HUES48 (cell line): ENCODE data around the gene TUBB6.

Experiments
- H3K27ac ChIP-seq: one replicate; pipeline ENCODE4 v1.7.0; 2013; ENCODE audit warnings: low read depth, low read length, inconsistent platforms
- H3K27me3 ChIP-seq: 2 replicates; pipeline ENCODE4 v1.6.1; 2013; ENCODE audit warnings: mild to moderate bottlenecking, low read length; ENCODE audit not compliant: control insufficient read depth, insufficient read depth
- H3K36me3 ChIP-seq: 2 replicates; pipeline ENCODE4 v1.6.1; 2013; ENCODE audit warnings: low read length; ENCODE audit not compliant: control insufficient read depth, insufficient read depth
- H3K4me1 ChIP-seq: 2 replicates; pipeline ENCODE4 v1.6.1; 2013; ENCODE audit warnings: mild to moderate bottlenecking, low read length; ENCODE audit not compliant: control insufficient read depth, insufficient read depth
- H3K4me3 ChIP-seq: 2 replicates; pipeline ENCODE4 v1.5.1; 2013; ENCODE audit warnings: mild to moderate bottlenecking, low read depth, low read length
- H3K9ac ChIP-seq: 2 replicates; pipeline ENCODE4 v1.6.1; 2013; ENCODE audit warnings: mild to moderate bottlenecking, low read depth, low read length, moderate library complexity
- H3K9me3 ChIP-seq: 2 replicates; pipeline ENCODE4 v1.6.1; 2013; ENCODE audit warnings: low read length; ENCODE audit not compliant: control insufficient read depth, insufficient read depth

The TUBB6 gene

GRCh38 chr18:12330766-12331165, 22.7 kb downstream of the TUBB6 start:
- no peak overlapping the region for H3K4me3 ChIP-seq
- H3K9ac ChIP-seq: no peak overlapping the region
- no peaks in the 10 kb centered on the region for H3K9me3 ChIP-seq
- peaks cover 38% of the 10 kb centered on the region for H3K36me3 ChIP-seq
- H3K27ac ChIP-seq: no peak overlapping the region
- no peaks in the 10 kb centered on the region for H3K27me3 ChIP-seq
- peaks cover 23% of the 10 kb centered on the region for H3K4me1 ChIP-seq

- Histone ChIP-seq H3K36me3 (peaks cover 15% of the 10 kb centered on the region), H3K9ac (peak overlapping the region; percentile 24), H3K9me3 (no peaks in the 10 kb centered on the region), H3K27me3 (no peaks in the 10 kb centered on the region), H3K27ac (peak overlapping the region; percentile 89), H3K4me3 (no peak overlapping the region), H3K4me1 (peaks cover 50% of the 10 kb centered on the region)
Observed at GRCh38 chr18:12333506-12334290, 25.7 kb downstream of the TUBB6 start.

GRCh38 chr18:12334366-12334808, 26.3 kb downstream of the TUBB6 start:
- Histone ChIP-seq H3K9ac (peak overlapping the region; percentile 27; the same call in 1 of the 2 replicates), H3K36me3 (peaks cover 8% of the 10 kb centered on the region), H3K4me3 (no peak overlapping the region; the same call in 1 of the 2 replicates), H3K4me1 (peaks cover 52% of the 10 kb centered on the region), H3K9me3 (no peaks in the 10 kb centered on the region), H3K27me3 (no peaks in the 10 kb centered on the region), H3K27ac (peak overlapping the region; percentile 89)

- peaks cover 52% of the 10 kb centered on the region for H3K4me1 ChIP-seq
- H3K9ac ChIP-seq: peak overlapping the region; percentile 27; the same call in 1 of the 2 replicates
- peaks cover 3% of the 10 kb centered on the region; the same call in 1 of the 2 replicates for H3K36me3 ChIP-seq
- H3K4me3 ChIP-seq: no peak overlapping the region; the same call in 1 of the 2 replicates
- H3K9me3 ChIP-seq: no peaks in the 10 kb centered on the region
- H3K27ac ChIP-seq: peak overlapping the region; percentile 89
- H3K27me3 ChIP-seq: no peaks in the 10 kb centered on the region
Observed at GRCh38 chr18:12334863-12335262, 26.8 kb downstream of the TUBB6 start.

- H3K36me3 ChIP-seq: peaks cover 8% of the 10 kb centered on the region; the same call in 1 of the 2 replicates
- peaks cover 52% of the 10 kb centered on the region for H3K4me1 ChIP-seq
- peak overlapping the region; percentile 39 for H3K9ac ChIP-seq
Observed at GRCh38 chr18:12335503-12335902, 27.5 kb downstream of the TUBB6 start.

GRCh38 chr18:12336171-12336613, 28.2 kb downstream of the TUBB6 start:
- H3K4me3 ChIP-seq: 0 out of 2 replicates have a peak overlapping the region, but pooled peaks have one; percentile 20
- H3K27ac ChIP-seq: peak overlapping the region; percentile 89
- H3K9me3 ChIP-seq: no peaks in the 10 kb centered on the region
- peaks cover 10% of the 10 kb centered on the region for H3K36me3 ChIP-seq
- peak overlapping the region; percentile 39; the same call in 1 of the 2 replicates for H3K9ac ChIP-seq
- H3K27me3 ChIP-seq: no peaks in the 10 kb centered on the region
- peaks cover 52% of the 10 kb centered on the region for H3K4me1 ChIP-seq

More at GRCh38 chr18:12335503-12335902, 27.5 kb downstream of the TUBB6 start:
- Histone ChIP-seq H3K27ac (peak overlapping the region; percentile 89), H3K27me3 (no peaks in the 10 kb centered on the region), H3K9me3 (no peaks in the 10 kb centered on the region), H3K4me3 (peak overlapping the region; percentile 2; the same call in 1 of the 2 replicates)

- peaks cover 17% of the 10 kb centered on the region for H3K36me3 ChIP-seq
- peak overlapping the region; percentile 89 for H3K27ac ChIP-seq
- H3K4me1 ChIP-seq: peaks cover 52% of the 10 kb centered on the region
- peak overlapping the region; percentile 9 for H3K9ac ChIP-seq
- no peaks in the 10 kb centered on the region for H3K27me3 ChIP-seq
- no peaks in the 10 kb centered on the region for H3K9me3 ChIP-seq
- H3K4me3 ChIP-seq: peak overlapping the region; percentile 38
Observed at GRCh38 chr18:12336887-12337286, 28.8 kb downstream of the TUBB6 start.

- H3K36me3 ChIP-seq: peaks cover 31% of the 10 kb centered on the region
- H3K27ac ChIP-seq: peak overlapping the region; percentile 53
- H3K9ac ChIP-seq: no peak overlapping the region
- H3K27me3 ChIP-seq: no peaks in the 10 kb centered on the region
- H3K4me3 ChIP-seq: peak overlapping the region; percentile 23; the same call in 1 of the 2 replicates
- peaks cover 52% of the 10 kb centered on the region for H3K4me1 ChIP-seq
- no peaks in the 10 kb centered on the region for H3K9me3 ChIP-seq
Observed at GRCh38 chr18:12338382-12338781, 30.3 kb downstream of the TUBB6 start.

- no peaks in the 10 kb centered on the region for H3K27me3 ChIP-seq
- H3K9ac ChIP-seq: no peak overlapping the region
- H3K27ac ChIP-seq: no peak overlapping the region
- H3K9me3 ChIP-seq: no peaks in the 10 kb centered on the region
- H3K4me1 ChIP-seq: peaks cover 25% of the 10 kb centered on the region
- H3K4me3 ChIP-seq: no peak overlapping the region
- H3K36me3 ChIP-seq: peaks cover 58% of the 10 kb centered on the region
Observed at GRCh38 chr18:12340945-12341660, 33.1 kb downstream of the TUBB6 start.

- Histone ChIP-seq H3K36me3 (peaks cover 71% of the 10 kb centered on the region), H3K9me3 (no peaks in the 10 kb centered on the region), H3K9ac (no peak overlapping the region), H3K27me3 (no peaks in the 10 kb centered on the region), H3K4me3 (no peak overlapping the region), H3K4me1 (peaks cover 13% of the 10 kb centered on the region), H3K27ac (no peak overlapping the region)
Observed at GRCh38 chr18:12342661-12343060, 34.6 kb downstream of the TUBB6 start.
